Mucosa of descending colon (tissue), 3 donors: Measurements from ENCODE around the gene SHC3. TPM values are rescaled to one million over a fixed set of nuclear protein-coding genes. Genes with fewer than 3 reads are reported as not detected.

Experiments used
- ATAC-seq: fragments of 200-7000 bp; cut with Tn5 transposase; one replicate; pipeline ENCODE4 v1.9.1; 2020; ENCODE audit warnings: mild to moderate bottlenecking, moderate library complexity
- DNase-seq, 3 donors: peaks; one replicate each; pipeline ENCODE4 v3.0.0-alpha.2; 2020
- H3K36me3 ChIP-seq: fragments of 200-600 bp; one replicate; pipeline ENCODE4 v1.8.0; 2021; ENCODE audit warnings: low read depth, mild to moderate bottlenecking
- H3K4me1 ChIP-seq: fragments of 200-600 bp; one replicate; pipeline ENCODE4 v1.8.0; 2021; ENCODE audit warnings: low read depth, mild to moderate bottlenecking
- H3K4me3 ChIP-seq: fragments of 200-600 bp; one replicate; pipeline ENCODE4 v1.8.0; 2021; ENCODE audit warnings: mild to moderate bottlenecking
- H3K9me3 ChIP-seq: fragments of 200-600 bp; one replicate; pipeline ENCODE4 v1.8.0; 2021; ENCODE audit warnings: mild to moderate bottlenecking
- CTCF ChIP-seq: fragments of 200-600 bp; IDR thresholded peaks from one replicate; pipeline ENCODE4 v1.8.0; 2022; ENCODE audit warnings: antibody characterized with exemption, mild to moderate bottlenecking
- intact Hi-C, 2 donors: fragments of 100-400 bp; cut with DNase I in 1 of 2; cut with micrococcal nuclease in 1 of 2; formaldehyde crosslinking; loops; one replicate each; pipeline versions ENCODE4 v1.11.0 to v1.11.1; 2022; cut with DNase I, micrococcal nuclease
- total RNA-seq, 3 donors: library from RNA; stranded (reverse); fragmentation: NEBNext Ultra II Directional in 2 of 3; extraction: Animal tissue kit (Norgen Biotek cat#: 25700) in 2 of 3; gene quantifications; one replicate each; pipeline versions ENCODE4 v1.2.1 to v1.2.4, GENCODE V29; 2021 to 2023
- donor health status: DM: no; HTN: no; CAD: no; lungs with moderate emphysema.
- donor health status: DM: no; HTN: no; CAD: no.
- donor health status: DM: no; HTN: yes; CAD: no.

SHC3 gene
- total RNA-seq, 3 donors from 2014 or later, result 0.35 to 4.8 (median 1.5) TPM

DNA sequence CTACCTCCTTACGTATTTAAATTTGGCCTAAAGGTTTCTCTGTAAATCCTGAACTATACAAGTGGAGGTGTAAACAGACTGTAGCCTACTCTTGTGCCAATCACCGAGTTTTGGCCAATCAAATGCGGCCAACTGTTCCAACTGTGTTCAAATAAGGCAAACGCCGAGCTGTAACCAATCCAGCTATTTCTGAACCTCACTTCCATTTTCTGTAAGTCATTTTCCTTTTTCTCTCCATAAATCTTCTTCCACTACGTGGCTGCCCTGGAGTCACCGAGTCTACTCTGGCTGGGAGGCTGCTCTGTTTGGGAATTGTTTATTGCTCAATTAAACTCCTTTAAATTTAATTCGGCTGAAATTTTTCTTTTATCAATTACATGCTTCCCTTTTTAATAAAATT is 129.0 kb downstream of the SHC3 start:
- no peak for ATAC-seq
- DNase-seq, result no peak
- Histone ChIP-seq H3K4me3 (no peak overlapping the region), H3K9me3 (no peaks in the 10 kb centered on the region), H3K36me3 (no peaks in the 10 kb centered on the region), H3K4me1 (no peaks in the 10 kb centered on the region)
- TF ChIP-seq CTCF, result no peak
- intact Hi-C loops, result no loop called here

DNA sequence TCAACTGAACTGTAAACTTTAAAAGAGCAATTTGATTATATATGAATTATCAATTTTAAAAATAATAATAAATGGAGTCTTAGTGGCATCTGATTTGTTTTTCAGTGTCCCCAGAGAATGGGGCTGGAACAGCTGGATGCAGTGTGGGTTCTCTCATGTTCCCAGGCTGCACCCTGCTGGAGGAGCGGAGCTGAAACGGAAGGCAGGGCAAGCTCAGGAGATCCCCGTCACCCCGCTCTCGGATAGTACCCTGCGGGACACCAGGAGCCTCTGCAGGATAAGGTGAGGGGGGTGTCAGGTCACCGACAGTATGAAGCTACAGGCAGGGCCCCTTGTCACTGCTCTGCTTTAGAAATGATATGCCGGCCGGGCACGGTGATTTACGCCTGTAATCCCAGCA is 130.0 kb downstream of the SHC3 start:
- DNase-seq, result no peak
- no peak overlapping the region for H3K4me3 ChIP-seq
- no peaks in the 10 kb centered on the region for H3K4me1 ChIP-seq
- TF ChIP-seq CTCF, result no peak
- no peak for ATAC-seq
- H3K36me3 ChIP-seq, result no peaks in the 10 kb centered on the region
- intact Hi-C loops, result no loop called here
- no peaks in the 10 kb centered on the region for H3K9me3 ChIP-seq

GRCh38 chr9:89047667-89048066 is 131.0 kb downstream of the SHC3 start:
- no peaks in the 10 kb centered on the region for H3K9me3 ChIP-seq
- no peak for ATAC-seq
- no peak for TF ChIP-seq CTCF

DNA sequence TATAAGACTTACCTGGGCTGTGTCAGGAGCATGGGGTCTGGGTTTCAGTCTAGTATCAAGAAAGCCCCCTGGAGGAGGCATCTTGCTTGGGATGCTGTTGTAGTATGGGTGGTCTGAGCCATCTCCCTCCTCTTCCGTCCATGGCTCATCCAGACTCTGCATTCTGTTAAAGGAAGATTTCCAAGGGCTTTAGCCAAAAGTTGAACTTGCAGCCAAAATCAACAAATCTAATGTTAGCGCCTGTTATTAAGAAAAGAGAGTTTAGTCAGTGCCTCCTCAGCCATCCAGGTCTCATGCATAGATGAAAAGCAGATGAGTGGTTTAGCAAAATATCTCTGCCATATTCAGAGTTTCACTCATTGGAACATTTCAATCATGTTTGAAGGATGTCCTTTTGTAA is 131.8 kb downstream of the SHC3 start:
- Histone ChIP-seq H3K36me3 (no peaks in the 10 kb centered on the region), H3K4me1 (no peaks in the 10 kb centered on the region), H3K9me3 (no peaks in the 10 kb centered on the region), H3K4me3 (no peak overlapping the region)
- no peak for ATAC-seq
- intact Hi-C loops, result no loop called here
- no peak for TF ChIP-seq CTCF
- no peak for DNase-seq

More at GRCh38 chr9:89047667-89048066, 131.0 kb downstream of the SHC3 start:
- intact Hi-C loops, result no loop called here
- H3K4me3 ChIP-seq, result no peak overlapping the region
- H3K4me1 ChIP-seq, result no peaks in the 10 kb centered on the region
- DNase-seq, result no peak
- H3K36me3 ChIP-seq, result no peaks in the 10 kb centered on the region

GRCh38 chr9:89044881-89045280 is 133.7 kb downstream of the SHC3 start:
- no peak for DNase-seq
- Histone ChIP-seq H3K4me3 (no peak overlapping the region), H3K36me3 (no peaks in the 10 kb centered on the region), H3K4me1 (no peaks in the 10 kb centered on the region), H3K9me3 (no peaks in the 10 kb centered on the region)
- intact Hi-C loops, result no loop called here
- no peak for ATAC-seq
- no peak for TF ChIP-seq CTCF

DNA sequence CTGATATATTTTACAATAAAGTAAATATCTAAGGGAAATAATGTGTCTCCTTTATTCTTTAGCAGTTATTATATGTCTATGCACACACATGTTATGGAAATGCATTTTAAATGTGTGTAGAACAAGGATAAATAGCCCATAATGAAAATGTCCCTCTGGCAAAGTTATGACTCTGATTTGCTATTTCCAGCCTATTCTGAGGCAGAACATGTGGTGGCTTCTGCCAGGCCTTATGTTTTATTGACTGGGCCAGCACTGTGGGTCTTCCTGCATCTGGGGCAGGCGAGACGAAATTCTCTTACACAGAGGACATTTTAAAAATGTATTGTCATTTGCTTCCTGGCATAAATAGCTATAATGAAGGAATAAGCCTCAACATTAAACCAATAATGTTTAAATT is 134.5 kb downstream of the SHC3 start:
- no peaks in the 10 kb centered on the region for H3K9me3 ChIP-seq
- no peaks in the 10 kb centered on the region for H3K36me3 ChIP-seq
- intact Hi-C loops, result no loop called here
- ATAC-seq (no peak), DNase-seq (no peak)
- no peaks in the 10 kb centered on the region for H3K4me1 ChIP-seq
- no peak overlapping the region for H3K4me3 ChIP-seq
- no peak for TF ChIP-seq CTCF
